ENCODE results near the gene FAM180B. TPM values are rescaled to one million over a fixed set of nuclear protein-coding genes. Genes with fewer than 3 reads are reported as not detected.
A peak's percentile ranks its signal among the peaks of the same experiment; 100 is the strongest.

The FAM180B gene
- total and polyA plus RNA-seq, 2 of the 13 experiments (the other 11 are each of a cell fraction or from before 2014, with no cell fraction given), result 0.40 to 1.0 TPM

DNA sequence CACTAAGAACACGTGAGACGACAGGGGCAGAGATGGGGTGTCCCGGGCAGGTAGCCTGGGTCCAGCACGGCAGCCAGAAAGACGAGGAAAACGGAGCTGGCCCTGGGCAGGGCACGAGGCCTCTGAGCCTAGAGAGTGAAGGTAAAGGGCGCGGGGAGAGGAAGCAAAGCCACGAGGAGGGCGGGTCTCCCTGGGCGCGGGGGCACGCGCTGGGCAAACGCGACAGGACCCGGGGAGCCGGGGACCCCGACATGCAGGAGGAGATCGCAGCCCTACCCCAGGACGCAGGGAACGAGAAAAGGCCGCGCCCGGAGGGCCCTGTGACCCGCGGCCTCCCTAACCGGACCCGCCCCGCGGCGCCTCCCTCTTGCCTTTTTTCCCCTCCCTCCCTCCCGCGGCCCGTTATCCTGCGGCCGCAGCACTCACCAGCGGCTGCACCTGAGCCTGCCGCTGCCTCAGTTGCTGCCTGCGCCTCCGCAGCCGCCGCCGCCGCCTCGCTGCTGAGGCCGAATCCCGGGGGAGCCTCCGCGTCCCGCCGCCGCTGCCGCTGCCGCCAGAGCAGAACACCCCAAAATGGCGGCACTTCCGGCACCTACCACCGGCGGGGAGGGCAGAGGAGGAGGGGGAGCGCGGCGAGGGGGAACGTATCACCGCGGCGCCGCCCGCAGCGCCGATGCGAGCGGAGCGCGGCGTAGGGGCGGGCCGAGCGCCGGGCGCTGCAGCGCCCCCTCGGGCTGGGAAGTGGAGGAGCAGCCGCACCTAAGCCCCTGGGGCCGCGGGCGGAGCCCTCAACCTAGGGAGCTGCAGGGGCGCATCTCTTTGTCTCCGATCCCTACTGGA is 33.7 kb upstream of the FAM180B start, which contains the start of gene CELF1 (continued):
- TF ChIP-seq, protein P1, sequence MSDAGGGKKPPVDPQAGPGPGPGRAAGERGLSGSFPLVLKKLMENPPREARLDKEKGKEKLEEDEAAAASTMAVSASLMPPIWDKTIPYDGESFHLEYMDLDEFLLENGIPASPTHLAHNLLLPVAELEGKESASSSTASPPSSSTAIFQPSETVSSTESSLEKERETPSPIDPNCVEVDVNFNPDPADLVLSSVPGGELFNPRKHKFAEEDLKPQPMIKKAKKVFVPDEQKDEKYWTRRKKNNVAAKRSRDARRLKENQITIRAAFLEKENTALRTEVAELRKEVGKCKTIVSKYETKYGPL (CRISPR knock-in tag; IDR thresholded peaks at IDR 0.05), result no peak
- TF ChIP-seq, protein P2, sequence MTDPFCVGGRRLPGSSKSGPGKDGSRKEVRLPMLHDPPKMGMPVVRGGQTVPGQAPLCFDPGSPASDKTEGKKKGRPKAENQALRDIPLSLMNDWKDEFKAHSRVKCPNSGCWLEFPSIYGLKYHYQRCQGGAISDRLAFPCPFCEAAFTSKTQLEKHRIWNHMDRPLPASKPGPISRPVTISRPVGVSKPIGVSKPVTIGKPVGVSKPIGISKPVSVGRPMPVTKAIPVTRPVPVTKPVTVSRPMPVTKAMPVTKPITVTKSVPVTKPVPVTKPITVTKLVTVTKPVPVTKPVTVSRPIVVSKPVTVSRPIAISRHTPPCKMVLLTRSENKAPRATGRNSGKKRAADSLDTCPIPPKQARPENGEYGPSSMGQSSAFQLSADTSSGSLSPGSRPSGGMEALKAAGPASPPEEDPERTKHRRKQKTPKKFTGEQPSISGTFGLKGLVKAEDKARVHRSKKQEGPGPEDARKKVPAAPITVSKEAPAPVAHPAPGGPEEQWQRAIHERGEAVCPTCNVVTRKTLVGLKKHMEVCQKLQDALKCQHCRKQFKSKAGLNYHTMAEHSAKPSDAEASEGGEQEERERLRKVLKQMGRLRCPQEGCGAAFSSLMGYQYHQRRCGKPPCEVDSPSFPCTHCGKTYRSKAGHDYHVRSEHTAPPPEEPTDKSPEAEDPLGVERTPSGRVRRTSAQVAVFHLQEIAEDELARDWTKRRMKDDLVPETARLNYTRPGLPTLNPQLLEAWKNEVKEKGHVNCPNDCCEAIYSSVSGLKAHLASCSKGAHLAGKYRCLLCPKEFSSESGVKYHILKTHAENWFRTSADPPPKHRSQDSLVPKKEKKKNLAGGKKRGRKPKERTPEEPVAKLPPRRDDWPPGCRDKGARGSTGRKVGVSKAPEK (CRISPR knock-in tag; IDR thresholded peaks at IDR 0.05; ENCODE audit: borderline replicate concordance), result no peak
- peak; percentile 92 for TF ChIP-seq HNRNPK (IDR thresholded peaks at IDR 0.05; ENCODE audit: low read depth, low read length, poor library complexity, severe bottlenecking)
- no peak for TF ChIP-seq ZZZ3 (CRISPR knock-in tag; IDR thresholded peaks at IDR 0.05; ENCODE audit: borderline replicate concordance)
- TF ChIP-seq ZNF83 (CRISPR knock-in tag; IDR thresholded peaks at IDR 0.05; ENCODE audit: borderline replicate concordance), result no peak
- TF ChIP-seq MXI1 (IDR thresholded peaks at IDR 0.05; ENCODE audit: borderline replicate concordance, low read depth, low read length), result peak; percentile 53; the same call in 1 of the 3 replicates
- TF ChIP-seq ZIK1 (CRISPR knock-in tag; IDR thresholded peaks at IDR 0.05; ENCODE audit: borderline replicate concordance, low read depth), result 0 out of 2 replicates have a peak, but pooled peaks have one; percentile 30
- TF ChIP-seq, protein P3, sequence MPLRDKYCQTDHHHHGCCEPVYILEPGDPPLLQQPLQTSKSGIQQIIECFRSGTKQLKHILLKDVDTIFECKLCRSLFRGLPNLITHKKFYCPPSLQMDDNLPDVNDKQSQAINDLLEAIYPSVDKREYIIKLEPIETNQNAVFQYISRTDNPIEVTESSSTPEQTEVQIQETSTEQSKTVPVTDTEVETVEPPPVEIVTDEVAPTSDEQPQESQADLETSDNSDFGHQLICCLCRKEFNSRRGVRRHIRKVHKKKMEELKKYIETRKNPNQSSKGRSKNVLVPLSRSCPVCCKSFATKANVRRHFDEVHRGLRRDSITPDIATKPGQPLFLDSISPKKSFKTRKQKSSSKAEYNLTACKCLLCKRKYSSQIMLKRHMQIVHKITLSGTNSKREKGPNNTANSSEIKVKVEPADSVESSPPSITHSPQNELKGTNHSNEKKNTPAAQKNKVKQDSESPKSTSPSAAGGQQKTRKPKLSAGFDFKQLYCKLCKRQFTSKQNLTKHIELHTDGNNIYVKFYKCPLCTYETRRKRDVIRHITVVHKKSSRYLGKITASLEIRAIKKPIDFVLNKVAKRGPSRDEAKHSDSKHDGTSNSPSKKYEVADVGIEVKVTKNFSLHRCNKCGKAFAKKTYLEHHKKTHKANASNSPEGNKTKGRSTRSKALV (CRISPR knock-in tag; IDR thresholded peaks at IDR 0.05), result no peak
- peak; percentile 16; the same call in 1 of the 2 replicates for TF ChIP-seq AHR (CRISPR knock-in tag; IDR thresholded peaks at IDR 0.05)
- TF ChIP-seq ZNF205 (CRISPR knock-in tag; IDR thresholded peaks at IDR 0.05), result peak; percentile 76
- TF ChIP-seq SALL2 (CRISPR knock-in tag; IDR thresholded peaks at IDR 0.05), result peak; percentile 86
- TF ChIP-seq ATRX (CRISPR knock-in tag; IDR thresholded peaks at IDR 0.05; ENCODE audit: borderline replicate concordance), result no peak
- TF ChIP-seq SMYD3 (CRISPR knock-in tag; IDR thresholded peaks at IDR 0.05), result no peak; the same call in 1 of the 2 replicates
- no peak for TF ChIP-seq SNRNP70 (IDR thresholded peaks at IDR 0.05; ENCODE audit: low read depth, low read length)
- TF ChIP-seq GZF1 (CRISPR knock-in tag; IDR thresholded peaks at IDR 0.05), result peak; percentile 64; the same call in 1 of the 2 replicates
- TF ChIP-seq, protein P4, sequence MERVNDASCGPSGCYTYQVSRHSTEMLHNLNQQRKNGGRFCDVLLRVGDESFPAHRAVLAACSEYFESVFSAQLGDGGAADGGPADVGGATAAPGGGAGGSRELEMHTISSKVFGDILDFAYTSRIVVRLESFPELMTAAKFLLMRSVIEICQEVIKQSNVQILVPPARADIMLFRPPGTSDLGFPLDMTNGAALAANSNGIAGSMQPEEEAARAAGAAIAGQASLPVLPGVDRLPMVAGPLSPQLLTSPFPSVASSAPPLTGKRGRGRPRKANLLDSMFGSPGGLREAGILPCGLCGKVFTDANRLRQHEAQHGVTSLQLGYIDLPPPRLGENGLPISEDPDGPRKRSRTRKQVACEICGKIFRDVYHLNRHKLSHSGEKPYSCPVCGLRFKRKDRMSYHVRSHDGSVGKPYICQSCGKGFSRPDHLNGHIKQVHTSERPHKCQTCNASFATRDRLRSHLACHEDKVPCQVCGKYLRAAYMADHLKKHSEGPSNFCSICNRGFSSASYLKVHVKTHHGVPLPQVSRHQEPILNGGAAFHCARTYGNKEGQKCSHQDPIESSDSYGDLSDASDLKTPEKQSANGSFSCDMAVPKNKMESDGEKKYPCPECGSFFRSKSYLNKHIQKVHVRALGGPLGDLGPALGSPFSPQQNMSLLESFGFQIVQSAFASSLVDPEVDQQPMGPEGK (CRISPR knock-in tag; IDR thresholded peaks at IDR 0.05), result peak; percentile 65
- TF ChIP-seq ZNF317 (CRISPR knock-in tag; IDR thresholded peaks at IDR 0.05), result peak; percentile 80; the same call in 1 of the 2 replicates
- no peak for TF ChIP-seq ISX (CRISPR knock-in tag; conservative IDR thresholded peaks at IDR 0.05)
- TF ChIP-seq, protein P5, sequence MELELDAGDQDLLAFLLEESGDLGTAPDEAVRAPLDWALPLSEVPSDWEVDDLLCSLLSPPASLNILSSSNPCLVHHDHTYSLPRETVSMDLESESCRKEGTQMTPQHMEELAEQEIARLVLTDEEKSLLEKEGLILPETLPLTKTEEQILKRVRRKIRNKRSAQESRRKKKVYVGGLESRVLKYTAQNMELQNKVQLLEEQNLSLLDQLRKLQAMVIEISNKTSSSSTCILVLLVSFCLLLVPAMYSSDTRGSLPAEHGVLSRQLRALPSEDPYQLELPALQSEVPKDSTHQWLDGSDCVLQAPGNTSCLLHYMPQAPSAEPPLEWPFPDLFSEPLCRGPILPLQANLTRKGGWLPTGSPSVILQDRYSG (CRISPR knock-in tag; IDR thresholded peaks at IDR 0.05), result no peak
